ENCODE results near the gene KCNQ2. TPM values are rescaled to one million over a fixed set of nuclear protein-coding genes. Genes with fewer than 3 reads are reported as not detected.
A peak's percentile ranks its signal among the peaks of the same experiment; 100 is the strongest.

Gene KCNQ2
- total RNA-seq, 1 donor from 2014 or later, result 354 TPM

DNA sequence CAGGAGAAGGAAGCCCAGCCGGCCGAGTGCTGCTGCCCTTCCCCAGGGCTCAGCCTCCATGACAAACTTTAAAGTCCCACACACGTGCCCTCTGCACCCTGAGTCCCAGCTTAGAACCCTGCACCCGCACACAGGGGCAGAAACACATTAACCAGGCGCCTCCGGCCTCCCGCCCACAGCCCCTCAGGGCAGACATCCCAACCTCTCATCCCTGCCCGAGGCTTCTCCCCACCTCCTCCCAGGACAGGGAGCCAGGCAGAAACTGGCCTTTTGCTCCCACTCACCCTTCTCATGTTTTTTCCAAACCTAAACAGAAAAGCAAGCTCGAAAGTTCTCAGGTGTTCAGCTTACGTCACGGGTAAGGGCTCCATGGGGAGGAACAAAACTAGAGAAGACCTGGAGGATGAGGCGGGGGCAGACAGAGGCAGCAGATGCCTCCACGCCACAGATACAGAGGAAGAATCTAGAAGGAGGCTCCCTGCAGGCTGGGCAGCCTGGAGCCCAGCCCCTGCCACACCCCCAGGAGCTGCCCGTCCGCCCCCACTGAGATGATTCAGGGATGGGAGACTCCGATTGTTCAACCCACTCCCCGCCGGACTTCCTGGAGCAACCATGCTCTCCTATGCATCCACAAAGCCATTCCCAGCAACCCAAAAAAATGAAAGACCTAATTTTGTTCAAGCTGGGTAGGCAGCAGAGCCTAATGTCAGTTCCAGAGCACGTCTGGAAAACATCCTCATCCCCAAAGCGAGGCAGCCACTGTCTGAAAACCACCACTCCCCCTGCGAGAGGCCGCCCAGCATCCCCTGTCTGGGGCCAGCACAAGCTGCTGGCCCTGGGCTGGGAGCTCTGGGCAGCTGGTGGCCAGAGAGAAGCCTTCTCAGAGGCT is 8.8 kb downstream of the KCNQ2 start:
- Mint-ChIP-seq H3K27ac (ENCODE audit: unreplicated experiment) (peak overlapping the region; percentile 48), H3K27me3 (ENCODE audit: unreplicated experiment) (peaks cover 11% of the 10 kb centered on the region), H3K4me1 (ENCODE audit: low read depth, unreplicated experiment) (peaks cover 43% of the 10 kb centered on the region), H3K4me3 (ENCODE audit: unreplicated experiment) (peak overlapping the region; percentile 65), H3K9me3 (ENCODE audit: unreplicated experiment) (peaks cover 9% of the 10 kb centered on the region), H3K36me3 (ENCODE audit: unreplicated experiment) (no peaks in the 10 kb centered on the region)
- TF ChIP-seq, protein P1, sequence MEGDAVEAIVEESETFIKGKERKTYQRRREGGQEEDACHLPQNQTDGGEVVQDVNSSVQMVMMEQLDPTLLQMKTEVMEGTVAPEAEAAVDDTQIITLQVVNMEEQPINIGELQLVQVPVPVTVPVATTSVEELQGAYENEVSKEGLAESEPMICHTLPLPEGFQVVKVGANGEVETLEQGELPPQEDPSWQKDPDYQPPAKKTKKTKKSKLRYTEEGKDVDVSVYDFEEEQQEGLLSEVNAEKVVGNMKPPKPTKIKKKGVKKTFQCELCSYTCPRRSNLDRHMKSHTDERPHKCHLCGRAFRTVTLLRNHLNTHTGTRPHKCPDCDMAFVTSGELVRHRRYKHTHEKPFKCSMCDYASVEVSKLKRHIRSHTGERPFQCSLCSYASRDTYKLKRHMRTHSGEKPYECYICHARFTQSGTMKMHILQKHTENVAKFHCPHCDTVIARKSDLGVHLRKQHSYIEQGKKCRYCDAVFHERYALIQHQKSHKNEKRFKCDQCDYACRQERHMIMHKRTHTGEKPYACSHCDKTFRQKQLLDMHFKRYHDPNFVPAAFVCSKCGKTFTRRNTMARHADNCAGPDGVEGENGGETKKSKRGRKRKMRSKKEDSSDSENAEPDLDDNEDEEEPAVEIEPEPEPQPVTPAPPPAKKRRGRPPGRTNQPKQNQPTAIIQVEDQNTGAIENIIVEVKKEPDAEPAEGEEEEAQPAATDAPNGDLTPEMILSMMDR (IDR thresholded peaks at IDR 0.05; ENCODE audit: partially characterized antibody, unreplicated experiment), result no peak
- DNase-seq, result no peak

DNA sequence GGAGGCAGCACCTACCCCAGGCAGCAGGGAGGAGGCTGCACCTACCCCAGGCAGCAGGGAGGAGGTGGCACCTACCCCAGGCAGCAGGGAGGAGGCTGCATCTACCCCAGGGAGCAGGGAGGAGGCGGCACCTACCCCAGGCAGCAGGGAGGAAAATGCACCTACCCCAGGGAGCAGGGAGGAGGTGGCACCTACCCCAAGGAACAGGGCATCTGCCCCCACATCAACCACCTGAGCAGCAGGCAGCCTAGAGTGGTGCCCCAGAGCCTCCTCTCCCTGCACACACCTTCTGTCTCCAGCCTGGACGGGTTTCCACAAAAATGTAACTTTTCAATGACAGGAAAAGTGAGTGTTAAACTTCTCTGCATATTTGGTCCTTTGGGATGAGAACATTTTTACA is 10.2 kb downstream of the KCNQ2 start:
- TF ChIP-seq, protein P1 (IDR thresholded peaks at IDR 0.05; ENCODE audit: partially characterized antibody, unreplicated experiment), result no peak
- Mint-ChIP-seq H3K9me3 (ENCODE audit: unreplicated experiment) (peaks cover 9% of the 10 kb centered on the region), H3K4me1 (ENCODE audit: low read depth, unreplicated experiment) (peaks cover 37% of the 10 kb centered on the region), H3K27me3 (ENCODE audit: unreplicated experiment) (peaks cover 11% of the 10 kb centered on the region), H3K36me3 (ENCODE audit: unreplicated experiment) (no peaks in the 10 kb centered on the region), H3K27ac (ENCODE audit: unreplicated experiment) (no peak overlapping the region), H3K4me3 (ENCODE audit: unreplicated experiment) (peak overlapping the region; percentile 69)
- DNase-seq, result no peak

DNA sequence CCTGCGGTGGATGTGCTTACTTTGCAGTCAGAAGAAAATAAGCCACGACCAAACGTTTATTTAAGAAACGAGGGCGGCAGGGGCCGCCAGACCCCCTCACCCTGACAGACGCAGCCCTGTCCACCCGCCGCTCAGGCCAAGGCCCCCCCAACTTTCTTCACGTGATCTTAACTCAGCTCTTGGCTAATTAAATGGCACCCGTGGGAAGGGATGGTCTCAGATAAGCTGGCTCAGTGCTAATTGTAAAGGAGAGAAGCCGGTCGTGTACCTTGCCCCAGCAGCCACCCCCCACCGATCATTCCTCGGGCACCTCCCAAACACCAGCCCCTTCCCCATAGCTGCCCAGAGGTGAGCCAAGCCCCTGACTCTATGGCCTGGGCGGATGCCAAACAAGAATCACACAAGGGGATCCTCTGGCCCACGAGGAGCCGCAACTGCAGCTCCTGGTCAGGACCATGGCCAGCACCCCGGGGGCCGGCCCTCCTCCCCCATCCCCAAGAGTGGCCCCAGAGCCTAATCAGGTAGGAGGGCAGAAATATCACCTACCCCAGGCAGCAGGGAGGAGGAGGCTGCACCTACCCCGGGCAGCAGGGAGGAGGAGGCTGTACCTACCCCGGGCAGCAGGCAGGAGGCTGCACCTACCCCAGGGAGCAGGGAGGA is 11.2 kb downstream of the KCNQ2 start:
- Mint-ChIP-seq H3K27ac (ENCODE audit: unreplicated experiment) (peak overlapping the region; percentile 62), H3K36me3 (ENCODE audit: unreplicated experiment) (no peaks in the 10 kb centered on the region), H3K4me3 (ENCODE audit: unreplicated experiment) (no peak overlapping the region), H3K27me3 (ENCODE audit: unreplicated experiment) (peaks cover 11% of the 10 kb centered on the region), H3K9me3 (ENCODE audit: unreplicated experiment) (peaks cover 10% of the 10 kb centered on the region), H3K4me1 (ENCODE audit: low read depth, unreplicated experiment) (peaks cover 34% of the 10 kb centered on the region)
- TF ChIP-seq, protein P1 (IDR thresholded peaks at IDR 0.05; ENCODE audit: partially characterized antibody, unreplicated experiment), result no peak
- DNase-seq, result no peak

DNA sequence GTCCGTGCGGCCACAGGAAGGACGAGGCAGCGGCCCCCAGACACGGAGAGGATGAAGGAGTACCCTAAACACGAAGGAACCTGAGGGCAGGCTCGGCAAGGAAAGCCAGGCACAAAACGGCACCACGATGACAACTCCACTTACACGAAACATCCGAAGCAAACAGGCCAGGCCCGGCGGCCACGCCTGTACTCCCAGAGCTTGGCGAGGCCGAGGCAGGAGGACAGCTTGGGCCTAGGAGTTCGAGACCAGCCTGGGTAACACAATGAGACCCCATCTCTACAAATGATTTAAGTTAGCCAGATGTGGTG is 13.4 kb downstream of the KCNQ2 start:
- Mint-ChIP-seq H3K27me3 (ENCODE audit: unreplicated experiment) (peaks cover 12% of the 10 kb centered on the region), H3K36me3 (ENCODE audit: unreplicated experiment) (no peaks in the 10 kb centered on the region), H3K27ac (ENCODE audit: unreplicated experiment) (no peak overlapping the region), H3K4me1 (ENCODE audit: low read depth, unreplicated experiment) (peaks cover 28% of the 10 kb centered on the region), H3K9me3 (ENCODE audit: unreplicated experiment) (peaks cover 9% of the 10 kb centered on the region), H3K4me3 (ENCODE audit: unreplicated experiment) (no peak overlapping the region)
- TF ChIP-seq, protein P1 (IDR thresholded peaks at IDR 0.05; ENCODE audit: partially characterized antibody, unreplicated experiment), result no peak
- DNase-seq, result no peak
